ENCODE results near the gene TNFRSF1A.

The TNFRSF1A gene

DNA sequence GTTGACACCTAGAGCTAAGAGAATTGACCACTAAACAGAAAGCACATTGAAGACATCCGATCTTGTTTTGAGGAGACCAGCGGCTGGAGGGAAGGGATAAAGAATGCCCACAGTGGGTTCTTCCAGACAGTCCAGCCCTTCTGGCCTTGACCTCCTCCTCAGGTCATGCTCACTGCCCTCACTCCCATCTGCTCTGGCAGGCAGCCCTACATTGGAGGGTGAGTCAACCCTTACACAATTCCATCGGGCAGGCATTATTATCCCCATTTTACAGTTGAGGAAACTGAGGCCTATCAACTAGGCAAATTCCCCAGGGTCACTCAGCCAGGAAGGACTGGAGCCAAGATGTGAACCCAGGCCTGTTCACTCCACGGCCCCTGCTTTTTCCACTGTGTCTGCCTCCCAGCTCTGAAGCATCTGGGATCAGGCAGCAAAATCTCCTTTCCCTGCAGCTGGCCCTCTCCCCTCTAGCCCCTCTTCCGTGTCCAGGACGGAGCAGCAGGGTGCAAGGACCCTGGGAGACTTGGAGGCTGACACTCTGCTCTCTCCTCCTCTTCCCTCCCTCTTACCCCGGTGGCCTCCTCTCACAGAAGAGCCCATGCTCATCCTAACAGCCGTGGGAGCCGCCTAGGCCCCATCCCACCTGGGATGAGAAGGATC, 28.2 kb upstream of the TNFRSF1A start:
- in situ Hi-C loops (cut with HindIII; ENCODE audit: low sequenced_read_pairs): no loop called here
- no peak for DNase-seq (ENCODE audit: low read depth)
- TF ChIP-seq, protein P1, sequence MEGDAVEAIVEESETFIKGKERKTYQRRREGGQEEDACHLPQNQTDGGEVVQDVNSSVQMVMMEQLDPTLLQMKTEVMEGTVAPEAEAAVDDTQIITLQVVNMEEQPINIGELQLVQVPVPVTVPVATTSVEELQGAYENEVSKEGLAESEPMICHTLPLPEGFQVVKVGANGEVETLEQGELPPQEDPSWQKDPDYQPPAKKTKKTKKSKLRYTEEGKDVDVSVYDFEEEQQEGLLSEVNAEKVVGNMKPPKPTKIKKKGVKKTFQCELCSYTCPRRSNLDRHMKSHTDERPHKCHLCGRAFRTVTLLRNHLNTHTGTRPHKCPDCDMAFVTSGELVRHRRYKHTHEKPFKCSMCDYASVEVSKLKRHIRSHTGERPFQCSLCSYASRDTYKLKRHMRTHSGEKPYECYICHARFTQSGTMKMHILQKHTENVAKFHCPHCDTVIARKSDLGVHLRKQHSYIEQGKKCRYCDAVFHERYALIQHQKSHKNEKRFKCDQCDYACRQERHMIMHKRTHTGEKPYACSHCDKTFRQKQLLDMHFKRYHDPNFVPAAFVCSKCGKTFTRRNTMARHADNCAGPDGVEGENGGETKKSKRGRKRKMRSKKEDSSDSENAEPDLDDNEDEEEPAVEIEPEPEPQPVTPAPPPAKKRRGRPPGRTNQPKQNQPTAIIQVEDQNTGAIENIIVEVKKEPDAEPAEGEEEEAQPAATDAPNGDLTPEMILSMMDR (IDR thresholded peaks at IDR 0.05; ENCODE audit: low read depth, low read length, missing control alignments): no peak
- no peak overlapping the region for H3K4me3 ChIP-seq (ENCODE audit: low read depth, low read length)

DNA sequence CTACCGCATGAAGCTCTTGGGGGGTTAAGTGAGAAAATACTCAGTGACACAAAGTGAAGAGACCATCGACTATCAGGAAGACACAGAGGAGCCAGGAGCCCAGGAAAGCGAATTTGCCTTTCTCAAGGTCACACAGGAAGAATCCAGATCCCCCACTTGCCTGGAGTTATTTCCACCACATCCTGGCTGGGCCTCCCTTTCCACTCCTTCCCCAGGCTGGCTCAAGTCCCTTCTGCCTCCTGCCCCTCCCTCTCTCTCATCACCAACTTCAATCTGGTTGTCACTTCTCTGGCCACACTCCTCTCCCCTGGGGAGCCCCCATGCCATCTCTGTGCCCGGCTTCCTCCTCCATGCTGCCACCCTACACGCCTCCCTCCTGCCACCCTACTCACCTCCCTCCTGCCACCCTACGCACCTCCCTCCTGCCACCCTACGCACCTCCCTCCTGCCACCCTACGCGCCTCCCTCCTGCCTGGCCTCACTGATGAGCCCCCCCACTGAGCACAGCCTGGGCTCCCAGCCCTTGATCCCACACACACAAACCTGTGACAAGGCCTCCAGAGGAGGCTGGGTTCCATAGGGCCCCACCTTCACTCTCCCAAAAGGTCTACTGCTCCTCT, 27.1 kb upstream of the TNFRSF1A start:
- DNase-seq (ENCODE audit: low read depth): no peak
- no peak overlapping the region for H3K4me3 ChIP-seq (ENCODE audit: low read depth, low read length)
- TF ChIP-seq, protein P1 (IDR thresholded peaks at IDR 0.05; ENCODE audit: low read depth, low read length, missing control alignments): no peak
- in situ Hi-C loops (cut with HindIII; ENCODE audit: low sequenced_read_pairs): no loop called here

DNA sequence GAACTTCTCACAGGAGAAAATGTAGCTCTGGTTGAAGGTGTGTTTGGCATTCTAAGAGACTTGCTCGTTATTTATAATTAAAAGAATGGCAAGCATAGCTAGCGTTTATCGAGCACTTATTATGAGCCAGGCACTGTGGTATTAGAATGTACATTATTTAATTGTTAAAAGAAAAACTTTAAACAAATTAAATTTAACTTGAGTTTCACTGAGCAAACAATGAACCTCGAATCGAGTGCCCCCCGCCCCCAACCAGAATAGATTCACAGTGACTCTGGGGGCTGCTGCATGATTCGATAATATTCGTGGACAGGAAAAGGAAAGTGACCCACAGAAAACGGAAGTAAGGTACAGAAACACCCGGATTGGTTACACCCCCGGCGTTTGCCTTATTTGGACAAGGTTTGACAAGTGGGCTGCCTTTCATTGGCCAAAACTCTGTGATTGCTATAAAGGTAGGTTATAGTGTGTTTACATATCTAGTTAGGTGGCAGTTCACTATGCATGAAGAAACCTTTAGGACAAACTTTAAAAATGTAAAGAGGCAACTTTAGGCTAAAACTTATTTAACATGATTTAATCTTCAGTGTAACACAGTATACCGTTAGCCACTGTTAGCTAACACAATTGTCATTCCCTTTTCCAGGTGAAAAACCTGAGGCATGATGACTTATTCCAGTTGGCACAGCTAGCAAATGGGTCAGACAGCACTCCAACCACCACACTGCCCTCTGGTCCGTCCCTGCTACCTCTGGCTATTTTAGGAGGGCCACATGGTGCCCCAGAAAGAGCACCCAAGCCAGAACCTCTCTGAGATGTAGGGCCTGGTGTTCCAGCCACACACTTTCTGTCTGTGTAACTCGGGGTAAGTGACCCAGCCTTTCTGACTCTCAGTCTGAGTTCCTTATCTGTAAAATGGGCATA, 26.4 kb upstream of the TNFRSF1A start:
- in situ Hi-C loops (cut with HindIII; ENCODE audit: low sequenced_read_pairs): no loop called here
- no peak for DNase-seq (ENCODE audit: low read depth)
- no peak overlapping the region for H3K4me3 ChIP-seq (ENCODE audit: low read depth, low read length)
- TF ChIP-seq, protein P1 (IDR thresholded peaks at IDR 0.05; ENCODE audit: low read depth, low read length, missing control alignments): no peak

DNA sequence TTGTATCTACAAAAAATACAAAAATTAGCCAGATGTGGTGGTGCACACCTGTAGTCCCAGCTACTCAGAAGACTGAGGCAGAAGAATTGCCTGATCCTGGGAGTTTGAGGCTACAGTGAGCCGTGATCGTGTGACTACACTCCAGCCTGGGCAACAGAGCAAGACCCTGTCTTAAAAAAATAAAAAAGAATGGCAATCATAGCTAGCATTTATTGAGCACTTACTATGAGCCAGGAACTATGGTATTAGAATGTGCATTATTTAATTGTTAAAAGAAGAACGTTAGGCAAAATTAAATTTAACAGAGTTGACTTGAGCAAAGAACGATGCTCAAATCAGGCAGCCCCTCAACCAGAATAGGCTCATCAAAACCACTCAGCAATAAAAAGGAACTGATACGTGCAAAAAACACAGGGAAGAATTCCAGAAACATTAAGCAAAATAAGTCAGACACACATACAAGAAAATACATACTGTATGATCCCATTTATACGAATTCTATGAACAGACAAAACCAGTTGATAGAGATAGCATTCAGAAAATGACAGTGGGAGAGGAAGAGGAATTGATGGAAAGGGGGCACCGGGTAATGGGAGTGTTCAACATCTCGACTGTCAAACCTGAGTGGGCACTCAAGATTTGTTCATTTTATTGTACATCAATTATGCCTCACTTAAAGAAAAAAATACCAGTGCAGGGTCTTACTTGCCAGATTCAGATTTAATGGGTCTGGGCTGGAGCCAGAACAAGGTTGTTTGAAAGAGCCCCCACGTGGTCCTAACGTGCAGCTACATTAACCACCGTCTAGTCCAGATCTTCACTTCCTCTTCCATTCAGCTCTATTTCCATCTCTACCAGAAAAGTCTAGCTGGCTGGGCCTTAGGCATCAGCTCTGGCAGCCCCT, 25.4 kb upstream of the TNFRSF1A start:
- in situ Hi-C loops (cut with HindIII; ENCODE audit: low sequenced_read_pairs): no loop called here
- H3K4me3 ChIP-seq (ENCODE audit: low read depth, low read length): no peak overlapping the region
- DNase-seq (ENCODE audit: low read depth): peak; percentile 43
- TF ChIP-seq, protein P1 (IDR thresholded peaks at IDR 0.05; ENCODE audit: low read depth, low read length, missing control alignments): peak; percentile 39

DNA sequence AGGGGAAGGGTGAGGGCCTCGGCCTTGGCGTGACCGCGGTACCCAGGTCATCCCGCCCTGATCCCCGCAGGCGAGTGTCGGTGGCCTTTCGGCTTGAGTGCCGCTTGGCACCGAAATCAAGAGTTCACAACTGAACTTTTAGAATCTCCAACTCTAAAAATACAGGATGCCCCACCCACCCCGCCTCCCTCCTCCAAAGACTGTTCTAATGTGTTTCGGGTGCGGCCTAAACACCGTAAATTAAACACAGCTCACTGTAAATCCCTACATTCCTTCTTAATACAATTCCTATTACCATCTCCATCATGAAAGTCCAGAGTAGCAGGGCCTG, 22.1 kb upstream of the TNFRSF1A start:
- no peak for DNase-seq (ENCODE audit: low read depth)
- no peak overlapping the region for H3K4me3 ChIP-seq (ENCODE audit: low read depth, low read length)
- in situ Hi-C loops (cut with HindIII; ENCODE audit: low sequenced_read_pairs): no loop called here
- TF ChIP-seq, protein P1 (IDR thresholded peaks at IDR 0.05; ENCODE audit: low read depth, low read length, missing control alignments): no peak

Measured in astrocyte of the cerebellum (primary cell).